ENCODE results near the gene NYAP2. TPM values are rescaled to one million over a fixed set of nuclear protein-coding genes. Genes with fewer than 3 reads are reported as not detected.

Gene NYAP2
- total RNA-seq, 2 donors from 2014 or later, result 0.52 TPM; not detected in 1

GRCh38 chr2:225367482-225367881 lies 32.0 kb upstream of the NYAP2 start:
- Histone ChIP-seq H3K9me3 (no peaks in the 10 kb centered on the region), H3K36me3 (replicated peaks in 1 of 2; ENCODE audit: insufficient read depth in 1 of 2, low read depth in 2 of 2) (no peaks in the 10 kb centered on the region), H3K27me3 (no peaks in the 10 kb centered on the region), H3K27ac (no peak overlapping the region), H3K4me3 (no peak overlapping the region), H3K4me1 (no peaks in the 10 kb centered on the region)
- intact Hi-C loops (cut with DNase I), result no loop called here
- ATAC-seq (no peak), DNase-seq (no peak)
- TF ChIP-seq CTCF (IDR thresholded peaks at IDR 0.05) (no peak), POLR2A (IDR thresholded peaks at IDR 0.05) (no peak)
- WGBS, 2 donors, result 72 to 80% methylated on average over 1 of the region's 1 CpG

GRCh38 chr2:225378984-225379383 lies 20.5 kb upstream of the NYAP2 start:
- no peak overlapping the region for H3K27ac ChIP-seq
- TF ChIP-seq CTCF (IDR thresholded peaks at IDR 0.05) (no peak), POLR2A (IDR thresholded peaks at IDR 0.05) (no peak)
- no peak for ATAC-seq
- no peaks in the 10 kb centered on the region for H3K36me3 ChIP-seq (replicated peaks in 1 of 2; ENCODE audit: insufficient read depth in 1 of 2, low read depth in 2 of 2)
- WGBS, 2 donors, result 54 to 65% methylated on average over 3 of the region's 3 CpGs
- H3K27me3 ChIP-seq, result no peaks in the 10 kb centered on the region
- H3K4me3 ChIP-seq, result no peak overlapping the region
- no peaks in the 10 kb centered on the region for H3K4me1 ChIP-seq
- DNase-seq, result no peak
- intact Hi-C loops (cut with DNase I), result no loop called here
- no peaks in the 10 kb centered on the region for H3K9me3 ChIP-seq

- 92 to 94% methylated on average over 6 of the region's 6 CpGs for WGBS, 2 donors
- intact Hi-C loops (cut with DNase I), result no loop called here
These were observed 19.7 kb upstream of the NYAP2 start for GRCh38 chr2:225379856-225380255.

GRCh38 chr2:225381609-225382008 lies 17.9 kb upstream of the NYAP2 start:
- no peak for TF ChIP-seq POLR2A (IDR thresholded peaks at IDR 0.05)
- TF ChIP-seq CTCF (IDR thresholded peaks at IDR 0.05), result no peak
- no peak for ATAC-seq

More at GRCh38 chr2:225379856-225380255, 19.7 kb upstream of the NYAP2 start:
- no peaks in the 10 kb centered on the region for H3K4me1 ChIP-seq
- no peaks in the 10 kb centered on the region for H3K9me3 ChIP-seq
- DNase-seq (no peak), ATAC-seq (no peak)
- TF ChIP-seq POLR2A (IDR thresholded peaks at IDR 0.05) (no peak), CTCF (IDR thresholded peaks at IDR 0.05) (no peak)
- H3K27me3 ChIP-seq, result no peaks in the 10 kb centered on the region
- no peak overlapping the region for H3K4me3 ChIP-seq
- H3K27ac ChIP-seq, result no peak overlapping the region
- H3K36me3 ChIP-seq (replicated peaks in 1 of 2; ENCODE audit: insufficient read depth in 1 of 2, low read depth in 2 of 2), result no peaks in the 10 kb centered on the region

GRCh38 chr2:225398372-225398771 lies 1.1 kb upstream of the NYAP2 start:
- WGBS, 2 donors, result 35 to 41% methylated on average over 2 of the region's 2 CpGs
- ATAC-seq (no peak), DNase-seq (no peak)
- no peak overlapping the region for H3K27ac ChIP-seq
- H3K9me3 ChIP-seq, result no peaks in the 10 kb centered on the region
- no peaks in the 10 kb centered on the region for H3K27me3 ChIP-seq
- H3K4me1 ChIP-seq, result no peaks in the 10 kb centered on the region
- H3K36me3 ChIP-seq (replicated peaks in 1 of 2; ENCODE audit: insufficient read depth in 1 of 2, low read depth in 2 of 2), result no peaks in the 10 kb centered on the region
- no peak overlapping the region for H3K4me3 ChIP-seq
- intact Hi-C loops (cut with DNase I), result no loop called here
- TF ChIP-seq POLR2A (IDR thresholded peaks at IDR 0.05) (no peak), CTCF (IDR thresholded peaks at IDR 0.05) (no peak)

More at GRCh38 chr2:225381609-225382008, 17.9 kb upstream of the NYAP2 start:
- WGBS, 2 donors, result 80 to 93% methylated on average over 4 of the region's 4 CpGs
- H3K4me1 ChIP-seq, result no peaks in the 10 kb centered on the region
- no peak overlapping the region for H3K27ac ChIP-seq
- intact Hi-C loops (cut with DNase I), result no loop called here
- no peak overlapping the region for H3K4me3 ChIP-seq
- no peaks in the 10 kb centered on the region for H3K36me3 ChIP-seq (replicated peaks in 1 of 2; ENCODE audit: insufficient read depth in 1 of 2, low read depth in 2 of 2)
- DNase-seq, result no peak
- H3K9me3 ChIP-seq, result no peaks in the 10 kb centered on the region
- no peaks in the 10 kb centered on the region for H3K27me3 ChIP-seq
